Dedifferentiated amniotic fluid mesenchymal stem cell (primary cell): Measurements from ENCODE around the gene AKAP10.
"Not testable (repeated sequence)": the region's sequence is repeated elsewhere in the genome, so short reads cannot be mapped to it uniquely, and the experiment has no call there.

Experiments used
- DNase-seq: peaks from one replicate; pipeline ENCODE4 v3.0.0-alpha.2; 2016; ENCODE audit errors: extremely low spot score

AKAP10 gene

DNA sequence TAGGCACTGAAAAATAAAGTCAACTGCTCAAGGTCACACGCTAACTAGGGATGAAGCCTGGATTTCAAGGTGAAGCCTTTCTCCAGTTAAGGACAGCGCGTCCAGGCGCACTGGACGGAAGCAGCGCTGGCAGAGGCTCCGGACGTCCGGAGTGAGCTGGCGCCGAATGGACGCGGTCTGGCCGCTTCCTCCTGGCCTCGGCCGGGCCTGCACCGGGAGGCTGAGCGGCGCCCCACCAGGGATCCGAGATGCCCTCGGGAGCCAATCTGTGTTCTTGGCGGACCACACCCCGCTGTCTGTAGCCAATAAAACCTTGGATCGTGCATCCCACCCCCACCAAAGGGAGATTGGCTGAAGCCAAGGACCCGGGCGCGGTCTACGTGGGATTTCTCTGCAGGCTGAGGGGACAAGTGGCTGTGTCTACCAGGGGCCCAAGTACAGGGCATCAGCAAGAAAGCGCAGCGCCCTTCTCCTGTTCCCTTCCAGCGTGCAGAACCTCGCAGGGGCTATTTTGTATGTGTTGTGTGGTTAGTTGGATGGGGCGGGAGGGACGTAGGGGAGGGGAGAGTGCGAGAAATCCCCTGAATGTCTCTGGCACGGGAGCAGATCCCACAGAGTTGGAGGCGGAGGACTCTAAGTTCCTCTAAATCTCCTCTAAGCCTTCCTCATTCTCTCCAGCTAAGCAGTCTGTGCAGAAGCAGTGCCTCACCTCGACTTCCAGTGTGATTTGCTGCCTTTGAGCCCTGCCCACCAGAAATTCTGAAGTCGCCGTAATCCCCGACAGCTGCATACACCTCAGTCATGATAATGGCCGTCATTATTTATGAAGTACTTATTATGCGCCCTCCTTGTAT, 2.5 kb upstream of the AKAP10 start:
- DNase-seq = no peak

- no peak for DNase-seq
Measured at GRCh38 chr17:19978805-19979211, 1.2 kb upstream of the AKAP10 start.

GRCh38 chr17:19978209-19978802, 678 bp upstream of the AKAP10 start:
- no peak for DNase-seq

GRCh38 chr17:19975601-19976000, 2.0 kb downstream of the AKAP10 start:
- no peak for DNase-seq

DNA sequence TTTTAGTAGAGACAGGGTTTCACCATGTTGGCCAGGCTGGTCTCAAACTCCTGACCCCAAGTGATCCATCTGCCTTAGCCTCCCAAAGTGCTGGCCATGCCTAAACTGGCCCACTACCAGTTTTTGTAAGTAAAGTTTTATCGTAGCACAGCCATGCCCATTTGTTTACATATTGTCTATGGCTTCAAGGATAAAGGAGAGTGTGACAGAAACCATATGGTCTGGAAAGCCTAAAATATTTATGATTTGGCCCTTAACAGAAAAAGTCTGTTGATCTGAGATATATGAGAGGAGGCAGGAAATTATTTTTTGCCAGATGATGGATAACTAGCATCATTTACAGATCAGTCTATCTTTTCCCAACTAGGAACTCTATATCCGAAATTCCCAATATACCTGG, 4.5 kb downstream of the AKAP10 start:
- no peak for DNase-seq

GRCh38 chr17:19962954-19963353, 14.7 kb downstream of the AKAP10 start:
- DNase-seq = not testable (repeated sequence)

DNA sequence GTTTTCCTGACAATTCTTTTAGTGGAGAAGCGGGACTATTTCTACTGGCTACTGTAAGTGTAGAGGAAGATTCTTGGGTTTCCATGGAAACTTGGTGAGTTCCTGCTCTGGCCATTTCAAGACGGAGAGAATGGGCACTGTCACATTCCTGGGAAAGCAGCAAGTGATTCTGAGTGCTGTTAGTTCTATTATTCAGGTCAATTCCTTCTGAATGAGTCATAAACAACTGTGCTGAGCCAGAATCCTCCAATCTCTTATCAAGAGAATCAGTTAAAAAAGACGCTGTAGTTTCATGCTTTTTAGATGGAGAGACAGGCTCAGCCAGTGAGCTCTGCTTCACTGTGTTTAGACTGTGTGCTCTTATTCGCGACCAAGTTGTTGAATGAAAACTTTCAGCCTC, 19.6 kb downstream of the AKAP10 start:
- peak; percentile 83 for DNase-seq

GRCh38 chr17:19955099-19955498, 22.5 kb downstream of the AKAP10 start:
- DNase-seq = no peak

- DNase-seq = not testable (repeated sequence)
Measured at GRCh38 chr17:19951411-19951810, 26.2 kb downstream of the AKAP10 start.

- not testable (repeated sequence) for DNase-seq
Measured at GRCh38 chr17:19950624-19951195, 26.9 kb downstream of the AKAP10 start.

DNA sequence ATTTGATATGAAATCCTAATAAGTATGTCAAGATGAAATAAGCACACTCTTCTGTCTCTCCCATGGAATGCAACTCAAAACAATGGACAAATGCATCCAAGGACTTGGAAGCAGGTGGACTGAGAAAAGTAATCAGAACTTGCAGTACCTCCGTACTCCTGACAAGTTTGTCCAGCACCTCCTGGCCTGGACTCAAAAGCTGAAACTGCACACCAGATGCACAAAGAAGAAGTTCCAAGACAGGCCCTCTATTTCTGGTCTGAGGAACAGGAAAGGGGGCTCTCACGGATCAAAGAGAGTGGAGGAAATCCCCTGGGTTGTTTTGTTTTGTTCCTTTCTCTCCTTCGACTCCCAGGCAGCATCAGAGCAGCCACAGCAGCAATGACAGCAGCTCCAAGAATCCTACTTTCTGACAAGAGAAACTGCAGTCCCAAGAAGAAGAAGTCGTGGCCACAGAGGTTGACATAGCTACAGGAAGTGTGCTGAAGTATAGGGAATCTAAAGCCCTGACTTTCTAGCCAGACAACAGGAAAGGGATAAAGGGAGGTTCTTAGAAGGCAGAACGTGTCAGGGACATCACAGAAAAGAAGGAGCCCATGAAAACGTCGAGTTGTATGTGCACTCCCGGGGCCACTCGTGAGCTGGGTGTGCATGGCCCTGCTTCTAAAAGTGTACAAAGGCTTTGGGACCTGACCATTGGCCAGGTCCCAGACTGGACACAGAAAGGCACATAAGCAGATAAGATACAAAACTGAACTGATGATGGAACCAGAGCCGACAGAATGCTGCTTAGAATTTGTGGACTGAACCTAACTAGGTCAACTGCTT, 29.3 kb downstream of the AKAP10 start:
- DNase-seq = no peak

DNA sequence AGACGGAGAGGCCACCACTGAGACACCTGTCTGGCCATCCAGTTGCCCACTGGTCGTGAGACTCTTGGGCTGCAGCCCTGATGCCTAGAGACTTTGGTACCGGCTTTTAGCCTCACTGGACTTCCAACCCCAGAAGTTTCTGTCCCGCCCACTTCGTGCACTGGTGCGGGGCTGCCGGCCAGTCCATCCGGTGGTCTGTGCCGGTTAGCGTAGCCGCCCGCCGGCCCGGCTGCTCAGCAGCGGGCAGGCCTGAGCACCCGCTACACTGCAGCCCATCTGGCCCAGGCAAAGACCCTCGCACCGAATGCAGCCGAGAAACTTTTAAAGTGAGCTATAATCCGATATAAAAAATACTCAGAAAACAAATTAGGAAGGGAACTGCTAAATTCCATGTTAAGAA, 30.7 kb downstream of the AKAP10 start:
- DNase-seq = no peak

GRCh38 chr17:19945009-19945626, 32.5 kb downstream of the AKAP10 start:
- DNase-seq = no peak

DNA sequence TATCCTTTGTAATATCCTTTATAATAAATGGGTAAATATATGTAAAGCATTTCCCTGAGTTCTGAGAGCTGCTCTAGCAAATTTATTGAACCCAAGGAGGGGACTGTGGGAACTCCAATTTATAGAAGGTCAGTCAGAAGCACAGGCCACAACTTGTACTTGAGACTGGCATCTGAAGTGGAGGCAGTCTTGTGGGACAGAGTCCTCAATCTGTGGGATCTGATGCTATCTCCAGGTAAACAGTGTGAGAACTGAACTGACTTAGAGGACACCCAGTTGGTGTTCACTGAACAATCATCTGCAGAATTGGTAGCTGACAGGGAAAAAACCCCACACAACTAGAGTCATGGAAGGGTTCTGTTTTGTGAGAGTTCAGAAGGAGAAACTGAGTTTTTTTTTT, 34.0 kb downstream of the AKAP10 start:
- DNase-seq = no peak

DNA sequence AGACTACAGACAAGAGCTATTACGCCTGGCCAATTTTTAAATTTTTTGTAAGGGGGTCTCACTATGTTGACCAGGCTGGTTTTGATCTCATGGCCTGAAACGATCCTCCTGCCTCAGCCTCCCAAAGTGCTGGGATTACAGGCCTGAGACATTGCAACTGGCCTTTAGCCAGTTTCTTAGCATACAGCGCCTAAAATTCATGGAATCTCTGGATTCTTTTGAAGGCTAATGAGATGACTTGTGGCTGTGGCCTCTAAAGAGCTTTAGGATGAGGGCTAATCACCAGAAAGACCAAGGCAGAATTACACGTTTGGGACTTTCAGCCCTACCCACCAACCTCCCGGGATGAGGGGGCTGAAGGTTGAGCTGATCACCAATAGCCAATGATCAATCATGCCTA, 34.6 kb downstream of the AKAP10 start:
- no peak for DNase-seq

GRCh38 chr17:19940722-19941464, 36.7 kb downstream of the AKAP10 start:
- no peak for DNase-seq

GRCh38 chr17:19939993-19940721, 37.5 kb downstream of the AKAP10 start:
- DNase-seq = no peak

- no peak for DNase-seq
Measured at GRCh38 chr17:19938736-19939135, 38.9 kb downstream of the AKAP10 start.

- no peak for DNase-seq
Measured at GRCh38 chr17:19937522-19937921, 40.1 kb downstream of the AKAP10 start.

DNA sequence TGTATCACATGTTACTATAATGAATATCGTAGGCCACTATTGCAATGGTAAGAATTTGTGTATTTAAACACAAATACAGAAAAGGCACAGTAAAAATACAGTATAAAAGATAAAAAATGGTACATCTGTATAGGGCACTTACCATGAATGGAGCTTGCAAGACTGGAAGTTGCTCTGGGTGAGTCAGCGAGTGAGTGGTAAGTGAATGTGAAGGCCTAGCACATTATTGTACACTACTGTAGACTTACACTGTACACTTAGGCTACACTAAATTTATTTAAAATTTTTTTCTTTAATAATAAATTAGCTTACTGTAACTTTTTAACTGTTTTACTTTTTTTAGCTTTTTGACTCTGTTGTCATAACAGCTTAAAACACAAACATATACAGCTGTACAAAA, 42.5 kb downstream of the AKAP10 start:
- DNase-seq = no peak
